ENCODE results near the gene CACNA2D4. TPM values are rescaled to one million over a fixed set of nuclear protein-coding genes. Genes with fewer than 3 reads are reported as not detected.
"Not testable (repeated sequence)": the region's sequence is repeated elsewhere in the genome, so short reads cannot be mapped to it uniquely, and the experiment has no call there.

Gene CACNA2D4
- total and polyA plus RNA-seq, 2 of the 13 experiments (the other 11 are each of a cell fraction or from before 2014, with no cell fraction given), result 14.2 to 136 TPM

GRCh38 chr12:1946296-1946695 lies 27.8 kb upstream of the CACNA2D4 start:
- ATAC-seq, result no peak
- TF ChIP-seq, protein P1, sequence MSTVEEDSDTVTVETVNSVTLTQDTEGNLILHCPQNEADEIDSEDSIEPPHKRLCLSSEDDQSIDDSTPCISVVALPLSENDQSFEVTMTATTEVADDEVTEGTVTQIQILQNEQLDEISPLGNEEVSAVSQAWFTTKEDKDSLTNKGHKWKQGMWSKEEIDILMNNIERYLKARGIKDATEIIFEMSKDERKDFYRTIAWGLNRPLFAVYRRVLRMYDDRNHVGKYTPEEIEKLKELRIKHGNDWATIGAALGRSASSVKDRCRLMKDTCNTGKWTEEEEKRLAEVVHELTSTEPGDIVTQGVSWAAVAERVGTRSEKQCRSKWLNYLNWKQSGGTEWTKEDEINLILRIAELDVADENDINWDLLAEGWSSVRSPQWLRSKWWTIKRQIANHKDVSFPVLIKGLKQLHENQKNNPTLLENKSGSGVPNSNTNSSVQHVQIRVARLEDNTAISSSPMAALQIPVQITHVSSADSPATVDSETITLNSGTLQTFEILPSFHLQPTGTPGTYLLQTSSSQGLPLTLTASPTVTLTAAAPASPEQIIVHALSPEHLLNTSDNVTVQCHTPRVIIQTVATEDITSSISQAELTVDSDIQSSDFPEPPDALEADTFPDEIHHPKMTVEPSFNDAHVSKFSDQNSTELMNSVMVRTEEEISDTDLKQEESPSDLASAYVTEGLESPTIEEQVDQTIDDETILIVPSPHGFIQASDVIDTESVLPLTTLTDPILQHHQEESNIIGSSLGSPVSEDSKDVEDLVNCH (CRISPR knock-in tag; IDR thresholded peaks at IDR 0.05), result no peak
- TF ChIP-seq ZNF121 (CRISPR knock-in tag; IDR thresholded peaks at IDR 0.05) (no peak), ZFP36L2 (CRISPR knock-in tag; IDR thresholded peaks at IDR 0.05) (no peak), GLMP (CRISPR knock-in tag; IDR thresholded peaks at IDR 0.05; ENCODE audit: borderline replicate concordance) (no peak), HCFC1 (IDR thresholded peaks at IDR 0.05; ENCODE audit: low read depth, low read length) (no peak), HNF4A (CRISPR knock-in tag; IDR thresholded peaks at IDR 0.05) (no peak), ZNF350 (CRISPR knock-in tag; IDR thresholded peaks at IDR 0.05; ENCODE audit: borderline replicate concordance, low read depth) (no peak)
- TF ChIP-seq, protein P2, sequence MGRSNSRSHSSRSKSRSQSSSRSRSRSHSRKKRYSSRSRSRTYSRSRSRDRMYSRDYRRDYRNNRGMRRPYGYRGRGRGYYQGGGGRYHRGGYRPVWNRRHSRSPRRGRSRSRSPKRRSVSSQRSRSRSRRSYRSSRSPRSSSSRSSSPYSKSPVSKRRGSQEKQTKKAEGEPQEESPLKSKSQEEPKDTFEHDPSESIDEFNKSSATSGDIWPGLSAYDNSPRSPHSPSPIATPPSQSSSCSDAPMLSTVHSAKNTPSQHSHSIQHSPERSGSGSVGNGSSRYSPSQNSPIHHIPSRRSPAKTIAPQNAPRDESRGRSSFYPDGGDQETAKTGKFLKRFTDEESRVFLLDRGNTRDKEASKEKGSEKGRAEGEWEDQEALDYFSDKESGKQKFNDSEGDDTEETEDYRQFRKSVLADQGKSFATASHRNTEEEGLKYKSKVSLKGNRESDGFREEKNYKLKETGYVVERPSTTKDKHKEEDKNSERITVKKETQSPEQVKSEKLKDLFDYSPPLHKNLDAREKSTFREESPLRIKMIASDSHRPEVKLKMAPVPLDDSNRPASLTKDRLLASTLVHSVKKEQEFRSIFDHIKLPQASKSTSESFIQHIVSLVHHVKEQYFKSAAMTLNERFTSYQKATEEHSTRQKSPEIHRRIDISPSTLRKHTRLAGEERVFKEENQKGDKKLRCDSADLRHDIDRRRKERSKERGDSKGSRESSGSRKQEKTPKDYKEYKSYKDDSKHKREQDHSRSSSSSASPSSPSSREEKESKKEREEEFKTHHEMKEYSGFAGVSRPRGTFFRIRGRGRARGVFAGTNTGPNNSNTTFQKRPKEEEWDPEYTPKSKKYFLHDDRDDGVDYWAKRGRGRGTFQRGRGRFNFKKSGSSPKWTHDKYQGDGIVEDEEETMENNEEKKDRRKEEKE (IDR thresholded peaks at IDR 0.05), result no peak
- CTCF ChIA-PET (ENCODE audit: low intra/inter-chr PET ratio, low total read pairs), result no interaction called here

DNA sequence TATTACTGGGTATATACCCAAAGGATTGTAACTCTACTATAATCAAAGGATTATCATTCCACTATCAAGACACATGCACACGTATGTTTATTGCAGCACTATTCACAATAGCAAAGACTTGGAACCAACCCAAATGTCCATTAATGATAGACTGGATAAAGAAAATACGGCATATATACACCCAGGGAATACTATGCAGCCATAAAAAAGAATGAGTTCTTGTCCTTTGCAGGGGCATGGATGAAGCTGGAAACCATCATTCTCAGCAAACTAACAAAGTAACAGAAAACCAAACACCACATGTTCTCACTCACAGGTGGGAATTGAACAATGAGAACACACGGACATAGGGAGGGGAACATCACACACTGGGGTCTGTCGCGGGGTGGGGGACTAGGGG lies 27.1 kb upstream of the CACNA2D4 start:
- H3K4me1 ChIP-seq (ENCODE audit: insufficient read depth, low read length); in situ Hi-C loops (cut with HindIII; ENCODE audit: extremely low pct_ligation_motif_present, low pct_unique_long_range_greater_than_20kb); BruUV-seq (replicated peaks); FAIRE-seq; H4K20me1 ChIP-seq (ENCODE audit: insufficient read depth, low read length); H3K27ac ChIP-seq (ENCODE audit: extremely low read length, insufficient read depth, low read length); ATAC-seq; H3K27me3 ChIP-seq (ENCODE audit: control insufficient read depth in 1 of 2, insufficient read depth in 2 of 2, low read length in 2 of 2); H3K9me3 ChIP-seq (ENCODE audit: low read length); H3K9ac ChIP-seq (ENCODE audit: insufficient read depth, low read depth, low read length); H2AFZ ChIP-seq (ENCODE audit: low read length); POLR2A ChIA-PET; H3K79me2 ChIP-seq (ENCODE audit: insufficient read depth, low read length); H3K4me2 ChIP-seq (ENCODE audit: low read depth, low read length); intact Hi-C loops (cut with micrococcal nuclease; ENCODE audit: unreplicated experiment); CTCF ChIA-PET (ENCODE audit: low intra/inter-chr PET ratio, low total read pairs); H3K4me3 ChIP-seq (replicated peaks in 1 of 3; ENCODE audit: insufficient read depth in 1 of 3, low read depth in 2 of 3, low read length in 3 of 3); DNase-seq (ENCODE audit: low spot score): not testable (repeated sequence)
- peaks cover 14 to 37% of the 10 kb centered on the region in 2 experiments; a peak in 4 of 5 replicates for H3K36me3 ChIP-seq (replicated peaks in 1 of 2; ENCODE audit: control insufficient read depth in 1 of 2, insufficient read depth in 2 of 2, low read length in 2 of 2)
- 100% methylated on average over 5 of the region's 5 CpGs for WGBS (ENCODE audit: low lambda C conversion rate)

More at GRCh38 chr12:1946296-1946695, 27.8 kb upstream of the CACNA2D4 start:
- no peaks in the 10 kb centered on the region for H3K27me3 ChIP-seq (ENCODE audit: control insufficient read depth in 1 of 2, insufficient read depth in 2 of 2, low read length in 2 of 2)
- DNase-seq (ENCODE audit: low spot score) (no peak), FAIRE-seq (no peak)
- H3K27ac ChIP-seq (ENCODE audit: extremely low read length, insufficient read depth, low read length), result no peak overlapping the region
- no TSS peak for BruUV-seq (replicated peaks)
- intact Hi-C loops (cut with micrococcal nuclease; ENCODE audit: unreplicated experiment), result no loop called here
- H4K20me1 ChIP-seq (ENCODE audit: insufficient read depth, low read length), result no peaks in the 10 kb centered on the region
- whole genome bisulfite sequencing (ENCODE audit: low lambda C conversion rate), result 97% methylated on average over 3 of the region's 3 CpGs
- H3K4me2 ChIP-seq (ENCODE audit: low read depth, low read length), result no peak overlapping the region
- in situ Hi-C loops (cut with HindIII; ENCODE audit: extremely low pct_ligation_motif_present, low pct_unique_long_range_greater_than_20kb), result no loop called here
- no peak overlapping the region for H2AFZ ChIP-seq (ENCODE audit: low read length)
- H3K36me3 ChIP-seq (replicated peaks in 1 of 2; ENCODE audit: control insufficient read depth in 1 of 2, insufficient read depth in 2 of 2, low read length in 2 of 2), result peaks cover 14 to 37% of the 10 kb centered on the region in 2 experiments; a peak in 4 of 5 replicates
- no peaks in the 10 kb centered on the region for H3K79me2 ChIP-seq (ENCODE audit: insufficient read depth, low read length)
- no peaks in the 10 kb centered on the region for H3K9me3 ChIP-seq (ENCODE audit: low read length)
- H3K4me1 ChIP-seq (ENCODE audit: insufficient read depth, low read length), result 0 out of 2 replicates have a peak, but pooled peaks cover 8% of the 10 kb centered on the region
- no peak overlapping the region for H3K9ac ChIP-seq (ENCODE audit: insufficient read depth, low read depth, low read length)
- POLR2A ChIA-PET, result no interaction called here
- no peak overlapping the region for H3K4me3 ChIP-seq (replicated peaks in 1 of 3; ENCODE audit: insufficient read depth in 1 of 3, low read depth in 2 of 3, low read length in 3 of 3)
